ENCODE results near the gene GMCL2.

The GMCL2 gene

DNA sequence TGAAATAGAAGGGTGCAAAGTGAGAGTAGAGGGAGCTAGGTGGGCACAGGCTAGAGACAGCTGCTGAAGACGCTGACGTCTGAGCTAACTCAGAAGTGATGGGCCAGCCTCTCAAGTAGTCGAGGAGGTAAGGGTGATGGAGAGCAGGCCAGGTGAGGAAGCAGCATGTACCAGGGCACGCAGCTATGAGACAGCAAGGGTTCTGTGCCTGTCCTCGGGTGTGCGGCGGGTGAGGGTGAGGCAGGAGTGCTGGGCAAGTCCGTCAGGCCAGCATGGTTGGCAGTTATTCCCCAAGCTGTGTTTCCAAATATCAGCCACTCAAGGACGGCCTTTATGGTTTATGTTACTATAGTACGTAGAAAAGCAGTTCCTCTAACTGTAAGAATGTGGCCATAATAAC is 50.2 kb downstream of the GMCL2 start:
- no peak for DNase-seq

All from CD4-positive, alpha-beta T cell treated with Interferon alpha-2 for 1 hour (primary cell).